ENCODE data around the gene KCMF1.

The KCMF1 gene

GRCh38 chr2:85024372-85025047, 53.5 kb downstream of the KCMF1 start:
- DNase-seq (ENCODE audit: low spot score) = no peak

GRCh38 chr2:85032621-85033020, 61.7 kb downstream of the KCMF1 start:
- no peak for DNase-seq (ENCODE audit: low spot score)

GRCh38 chr2:85033388-85033787, 62.4 kb downstream of the KCMF1 start:
- DNase-seq (ENCODE audit: low spot score) = no peak

GRCh38 chr2:85034158-85034557, 63.2 kb downstream of the KCMF1 start:
- DNase-seq (ENCODE audit: low spot score) = no peak

- DNase-seq (ENCODE audit: low spot score) = no peak
These were observed 66.7 kb downstream of the KCMF1 start for GRCh38 chr2:85037622-85038021.

DNA sequence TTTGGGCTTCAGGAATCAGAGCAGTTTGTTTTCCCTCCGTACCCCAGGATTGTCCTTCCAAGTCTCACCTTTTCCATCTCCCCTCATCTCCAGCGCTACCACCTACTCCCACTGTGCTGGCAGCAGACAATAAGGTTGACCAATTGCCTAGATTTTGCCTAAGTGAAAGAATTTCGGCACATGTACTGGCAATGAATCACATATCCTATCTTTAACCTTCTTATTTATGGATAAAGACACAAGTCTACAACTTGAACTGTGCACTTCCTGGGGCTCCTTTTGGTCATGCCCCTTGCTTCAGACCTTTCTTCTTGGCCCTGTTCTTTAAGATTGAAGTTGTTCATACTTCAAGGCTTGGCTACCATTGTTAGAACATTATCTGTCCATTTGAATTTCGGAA, 71.4 kb downstream of the KCMF1 start:
- DNase-seq (ENCODE audit: low spot score) = no peak

GRCh38 chr2:85048534-85048933, 77.6 kb downstream of the KCMF1 start:
- no peak for DNase-seq (ENCODE audit: low spot score)

DNA sequence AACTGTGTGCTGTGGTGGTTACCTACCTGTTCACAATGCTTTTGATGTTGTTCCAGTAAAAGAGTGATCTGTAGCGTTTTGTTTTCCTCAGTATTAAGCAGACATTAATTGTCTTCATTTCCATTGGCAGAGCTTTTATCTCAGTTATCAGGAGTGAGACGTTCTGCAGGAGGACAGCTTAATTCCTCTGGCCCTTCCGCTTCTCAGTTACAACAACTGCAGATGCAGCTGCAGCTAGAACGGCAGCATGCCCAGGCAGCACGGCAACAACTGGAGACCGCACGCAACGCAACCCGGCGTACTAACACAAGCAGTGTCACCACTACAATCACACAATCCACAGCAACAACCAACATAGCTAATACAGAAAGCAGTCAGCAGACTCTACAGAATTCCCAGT, 78.3 kb downstream of the KCMF1 start:
- no peak for DNase-seq (ENCODE audit: low spot score)

DNA sequence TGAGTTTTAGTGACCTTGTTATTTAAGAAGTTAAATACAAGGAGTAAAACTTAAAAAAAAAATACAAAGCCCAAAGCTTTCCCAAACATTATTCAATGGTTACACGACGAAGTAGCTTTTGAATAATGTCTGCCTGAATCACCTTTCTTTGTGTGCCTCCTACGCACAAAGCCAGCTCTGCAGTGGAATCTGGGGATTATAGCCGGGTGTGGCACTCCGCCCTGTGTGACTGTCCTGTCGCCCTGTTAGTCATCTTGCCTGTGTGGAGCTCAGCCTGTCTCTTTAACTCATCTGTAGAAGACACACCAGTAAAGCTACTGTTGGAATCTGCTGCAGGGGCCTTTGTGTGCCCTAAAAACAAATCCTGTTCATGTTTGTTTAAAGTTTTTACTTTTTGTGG, 82.8 kb downstream of the KCMF1 start:
- no peak for DNase-seq (ENCODE audit: low spot score)

- peak; percentile 4 for DNase-seq (ENCODE audit: low spot score)
These were observed 86.4 kb downstream of the KCMF1 start for GRCh38 chr2:85057226-85057962.

DNA sequence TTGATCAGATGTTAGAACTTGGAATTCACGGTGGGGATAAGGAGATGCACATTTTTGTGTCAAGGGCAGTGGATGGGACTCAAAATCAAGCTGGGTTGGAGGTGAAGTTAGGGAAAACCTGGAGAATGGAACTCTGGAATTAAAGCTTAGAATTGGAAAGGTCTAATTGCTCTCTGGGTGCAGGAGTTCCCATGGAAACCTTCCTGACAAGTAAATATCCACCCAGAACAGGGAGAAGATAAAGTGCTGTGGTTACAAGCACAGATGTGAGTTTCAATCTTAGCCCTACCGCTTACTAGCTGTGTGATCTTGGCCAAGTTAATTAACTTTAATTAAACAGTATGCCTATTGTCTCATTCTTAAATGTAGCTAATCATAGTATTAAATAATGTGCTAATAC, 90.9 kb downstream of the KCMF1 start:
- no peak for DNase-seq (ENCODE audit: low spot score)

- no peak for DNase-seq (ENCODE audit: low spot score)
These were observed 91.6 kb downstream of the KCMF1 start for GRCh38 chr2:85062565-85062964.

- DNase-seq (ENCODE audit: low spot score) = no peak
These were observed 93.1 kb downstream of the KCMF1 start for GRCh38 chr2:85063981-85064599.

- DNase-seq (ENCODE audit: low spot score) = no peak
These were observed 94.1 kb downstream of the KCMF1 start for GRCh38 chr2:85064927-85065577.

GRCh38 chr2:85066006-85066740, 95.2 kb downstream of the KCMF1 start:
- no peak for DNase-seq (ENCODE audit: low spot score)

DNA sequence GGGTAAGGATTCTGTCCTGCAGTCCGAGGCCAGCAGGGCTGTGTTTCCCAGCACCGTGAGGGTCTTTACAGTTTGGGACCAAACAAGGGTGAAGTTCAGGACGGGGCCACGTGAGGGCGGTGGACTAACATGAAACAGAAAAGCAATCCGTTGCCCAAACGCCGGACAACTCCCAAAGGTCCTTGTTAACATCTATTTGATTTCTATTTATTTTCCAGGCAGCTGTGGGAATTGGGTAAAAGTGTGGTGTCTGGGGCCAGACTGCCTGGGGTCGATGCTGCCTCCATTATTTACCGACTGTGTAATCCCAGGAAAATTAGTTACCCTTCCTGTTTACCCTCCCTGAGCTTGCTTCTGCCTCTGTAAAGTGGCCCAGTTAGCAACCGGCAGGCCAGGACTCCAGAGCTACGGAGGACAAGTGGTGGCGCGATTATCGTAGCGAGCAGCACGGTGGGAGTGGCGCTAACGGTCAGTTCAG, 96.0 kb downstream of the KCMF1 start:
- peak; percentile 34 for DNase-seq (ENCODE audit: low spot score)

DNA sequence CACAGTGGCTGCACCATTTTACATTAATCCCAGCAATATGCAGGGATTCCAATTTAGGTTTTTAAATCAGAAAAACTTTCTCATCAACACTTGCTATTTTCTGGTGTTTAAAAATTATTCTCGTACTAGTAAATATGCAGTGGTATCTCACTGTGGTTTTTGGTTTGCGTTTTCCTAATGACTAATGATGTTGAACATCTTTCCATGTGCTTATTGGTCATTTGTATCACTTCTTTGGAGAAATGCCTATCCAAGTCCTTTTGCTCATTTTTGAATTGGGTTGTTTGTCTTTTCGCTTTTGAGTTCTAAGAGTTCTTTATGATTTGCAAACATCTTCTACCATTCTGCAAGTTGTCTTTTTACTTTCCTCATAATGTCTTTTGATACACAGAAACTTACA, 100.1 kb downstream of the KCMF1 start:
- DNase-seq (ENCODE audit: low spot score) = no peak

GRCh38 chr2:85073033-85073432, 102.1 kb downstream of the KCMF1 start:
- no peak for DNase-seq (ENCODE audit: low spot score)

- DNase-seq (ENCODE audit: low spot score) = no peak
These were observed 105.8 kb downstream of the KCMF1 start for GRCh38 chr2:85076618-85077274.

- no peak for DNase-seq (ENCODE audit: low spot score)
These were observed 107.0 kb downstream of the KCMF1 start for GRCh38 chr2:85077859-85078419.

DNA sequence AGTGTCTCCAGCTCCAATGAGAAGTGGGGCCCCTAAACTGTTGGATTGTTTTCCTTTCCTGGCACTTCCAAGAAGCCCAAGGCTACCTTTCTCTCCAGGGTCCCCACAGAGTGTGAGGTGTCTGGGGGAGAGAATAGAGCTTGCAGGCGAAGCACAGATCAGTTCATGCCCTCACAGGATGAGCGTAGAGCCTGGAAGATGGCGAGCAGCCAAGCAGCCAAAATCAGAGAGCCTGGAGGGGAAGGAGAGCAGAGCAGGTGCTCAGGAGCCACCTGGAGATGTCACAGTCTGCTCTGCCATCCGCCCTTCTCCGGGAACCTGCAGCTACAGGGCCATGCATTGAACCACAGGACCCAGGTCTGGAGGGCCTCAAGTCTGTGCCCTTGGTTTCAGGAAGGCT, 107.6 kb downstream of the KCMF1 start:
- no peak for DNase-seq (ENCODE audit: low spot score)

Measured in activated CD4-positive, alpha-beta T cell treated with anti-CD3 and anti-CD28 coated beads, Interleukin-2, Interleukin-4, amounts not matched to agents 100 ng/mL and 50 ng/mL, durations not matched to agents 16 hours and 8 hours (primary cell).